HCT116 (cell line): ENCODE data around the gene CLEC20A. TPM values are rescaled to one million over a fixed set of nuclear protein-coding genes. Genes with fewer than 3 reads are reported as not detected.

ENCODE experiments used
- ATAC-seq: fragments of 200-7000 bp; cut with Tn5 transposase; 2 replicates; pipeline ENCODE4 v1.9.1; 2020; ENCODE audit warnings: mild to moderate bottlenecking, moderate library complexity
- BruUV-seq: library from RNA; stranded (reverse); fragments of 400-500 nt; replicated peaks from 2 replicates; lab custom pipeline; 2021; lab: Mats Ljungman, UMichigan
- CTCF ChIA-PET: fragments of 300-600 bp; sonication (Branson Sonifier 250); formaldehyde crosslinking; loops from one replicate; lab custom pipeline; 2021; ENCODE audit warnings: antibody characterized with exemption; lab: Charles Lee
- POLR2A ChIA-PET: fragments of 300-600, 350-600 bp; sonication (Branson Sonifier 250); formaldehyde crosslinking; loops from one replicate; lab custom pipeline; 2021; ENCODE audit warnings: antibody characterized with exemption; lab: Charles Lee
- RAD21 ChIA-PET, 2 experiments: fragments of 300-600 bp; sonication (Branson Sonifier 250); formaldehyde crosslinking; loops; one replicate each; lab custom pipeline; 2023; ENCODE audit warnings: low total read pairs in 2 of 2; ENCODE audit not compliant: uncharacterized antibody in 2 of 2, unreplicated experiment in 2 of 2, low non-redundant PET in 1 of 2; lab: Charles Lee
- DNase-seq: peaks from one replicate; pipeline ENCODE4 v3.0.0-alpha.2; 2010; ENCODE audit warnings: low read depth, low spot score
- H2AFZ ChIP-seq: fragments of 200-600 bp; shearing (Covaris generic), sonication (generic); 2 replicates; pipeline ENCODE4 v1.6.1; 2017; ENCODE audit warnings: low read depth, mixed run types, mixed read lengths, antibody characterized with exemption, low read length; ENCODE audit not compliant: poor library complexity, severe bottlenecking
- H3K27ac ChIP-seq: 2 replicates; pipeline ENCODE4 v1.5.1; 2012; ENCODE audit warnings: low read depth, low read length
- H3K27me3 ChIP-seq: fragments of 200-600 bp; sonication (generic); 2 replicates; pipeline ENCODE4 v1.6.1; 2016; ENCODE audit warnings: mixed run types, low read length, mixed read lengths; ENCODE audit not compliant: insufficient read depth
- H3K36me3 ChIP-seq, 2 experiments: fragments of 200-500 bp in 1 of 2; fragments of 200-600 bp in 1 of 2; sonication (Bioruptor generic) in 1 of 2; sonication (generic) in 1 of 2; 2 replicates each; pipeline versions ENCODE4 v1.5.1 to v1.6.1; 2014 to 2016; ENCODE audit warnings: low read length in 2 of 2, inconsistent platforms in 1 of 2, mixed read lengths in 1 of 2, mixed run types in 1 of 2; ENCODE audit not compliant: insufficient read depth in 2 of 2, control insufficient read depth in 1 of 2
- H3K4me1 ChIP-seq, 2 experiments: fragments of 200-600 bp in 1 of 2; sonication (generic) in 1 of 2; 2 replicates each; pipeline versions ENCODE4 v1.5.1 to v1.6.1; 2012 to 2017; ENCODE audit warnings: low read length in 2 of 2, inconsistent platforms in 1 of 2, mild to moderate bottlenecking in 1 of 2, mixed read lengths in 1 of 2, mixed run types in 1 of 2, moderate library complexity in 1 of 2; ENCODE audit not compliant: insufficient read depth in 2 of 2, control insufficient read depth in 1 of 2
- H3K4me2 ChIP-seq: fragments of 200-600 bp; sonication (generic); 2 replicates; pipeline ENCODE4 v1.6.1; 2017; ENCODE audit warnings: mixed run types, low read length, mixed read lengths
- H3K4me3 ChIP-seq, 2 experiments: fragments of 200-600 bp in 1 of 2; sonication (generic) in 1 of 2; replicated peaks in 1 of 2; 2 replicates each; pipeline ENCODE4 v1.5.1; 2011 to 2016; ENCODE audit warnings: low read length in 2 of 2, control low read depth in 1 of 2, low read depth in 1 of 2, mild to moderate bottlenecking in 1 of 2, mixed read lengths in 1 of 2, mixed run types in 1 of 2
- H3K79me2 ChIP-seq: fragments of 200-600 bp; sonication (generic); 2 replicates; pipeline ENCODE4 v1.6.1; 2017; ENCODE audit warnings: mild to moderate bottlenecking, mixed run types, low read length, moderate library complexity, mixed read lengths; ENCODE audit not compliant: insufficient read depth
- H3K9ac ChIP-seq: fragments of 200-600 bp; sonication (generic); 2 replicates; pipeline ENCODE4 v1.6.1; 2016; ENCODE audit warnings: low read length, mixed read lengths
- H3K9me2 ChIP-seq: fragments of 200-600 bp; sonication (generic), shearing (Covaris generic); 2 replicates; pipeline ENCODE4 v1.6.1; 2017; ENCODE audit warnings: mixed run types, mild to moderate bottlenecking, moderate library complexity; ENCODE audit not compliant: insufficient read depth
- H3K9me3 ChIP-seq, 2 experiments: fragments of 200-500 bp in 1 of 2; fragments of 200-600 bp in 1 of 2; sonication (Bioruptor generic) in 1 of 2; sonication (generic) in 1 of 2; 2 replicates each; pipeline ENCODE4 v1.6.1; 2014 to 2017; ENCODE audit warnings: low read length in 2 of 2, mixed read lengths in 2 of 2, inconsistent platforms in 1 of 2, low read depth in 1 of 2, mild to moderate bottlenecking in 1 of 2, mixed run types in 1 of 2, moderate library complexity in 1 of 2; ENCODE audit not compliant: control insufficient read depth in 1 of 2, insufficient read depth in 1 of 2
- H4K20me1 ChIP-seq: fragments of 200-600 bp; sonication (generic), shearing (Covaris generic); 2 replicates; pipeline ENCODE4 v1.6.1; 2017; ENCODE audit warnings: mixed run types, mild to moderate bottlenecking, moderate library complexity; ENCODE audit not compliant: insufficient read depth
- CEBPB ChIP-seq: IDR thresholded peaks from 2 replicates; pipeline ENCODE4 v1.6.1; 2012; ENCODE audit warnings: low read depth
- EGR1 ChIP-seq: IDR thresholded peaks from 2 replicates; pipeline ENCODE4 v1.6.1; 2012; ENCODE audit warnings: low read depth
- YY1 ChIP-seq: IDR thresholded peaks from 2 replicates; pipeline ENCODE4 v1.6.1; 2011; ENCODE audit warnings: low read length, low read depth, moderate library complexity, mild to moderate bottlenecking; ENCODE audit not compliant: insufficient replicate concordance; ENCODE audit errors: extremely low read depth
- ZFX ChIP-seq: fragments of 450-650 bp; IDR thresholded peaks from 2 replicates; pipeline ENCODE4 v1.6.1; 2017
- intact Hi-C: fragments of 100-400 bp; cut with micrococcal nuclease; formaldehyde crosslinking; loops from 2 replicates; pipeline ENCODE4 v1.10.0; 2022
- total RNA-seq: library from RNA; stranded (reverse); gene quantifications from one replicate; pipeline ENCODE4 v1.2.1, GENCODE V29; 2021; ENCODE audit not compliant: unreplicated experiment
- TF ChIP-seq, protein P1 (sequence below), 3 experiments: fragments of 200-600 bp in 1 of 3; sonication (generic) in 1 of 3; IDR thresholded peaks in 2 of 3; conservative IDR thresholded peaks in 1 of 3; 2 replicates each; pipeline ENCODE4 v1.5.1; 2012 to 2017; ENCODE audit warnings: low read depth in 2 of 3, low read length in 2 of 3, antibody characterized with exemption in 1 of 3, borderline replicate concordance in 1 of 3, control low read depth in 1 of 3, mild to moderate bottlenecking in 1 of 3, mixed read lengths in 1 of 3, mixed run types in 1 of 3, moderate library complexity in 1 of 3; ENCODE audit not compliant: insufficient read depth in 1 of 3

Gene CLEC20A
- total RNA-seq, 1 experiment from 2014 or later, result not detected

GRCh38 chr1:178500091-178500770 lies 3.5 kb upstream of the CLEC20A start:
- no peaks in the 10 kb centered on the region for H3K79me2 ChIP-seq
- CTCF ChIA-PET, result interaction anchor here (0.8 to 3.7 kb wide), 15 partner anchors 8 to 502 kb away, joined by 3 to 38 read pairs (median 5); partner anchors contain the start of gene TEX35
- H3K9me3 ChIP-seq, result no peaks in the 10 kb centered on the region
- H3K36me3 ChIP-seq, result no peaks in the 10 kb centered on the region
- H3K4me3 ChIP-seq, result no peak overlapping the region
- intact Hi-C loops, result loop anchor here (2.0 kb wide), 1 partner anchor 189 kb away; no protein-coding TSS in a partner anchor
- no peak for TF ChIP-seq EGR1
- TF ChIP-seq, protein P1, sequence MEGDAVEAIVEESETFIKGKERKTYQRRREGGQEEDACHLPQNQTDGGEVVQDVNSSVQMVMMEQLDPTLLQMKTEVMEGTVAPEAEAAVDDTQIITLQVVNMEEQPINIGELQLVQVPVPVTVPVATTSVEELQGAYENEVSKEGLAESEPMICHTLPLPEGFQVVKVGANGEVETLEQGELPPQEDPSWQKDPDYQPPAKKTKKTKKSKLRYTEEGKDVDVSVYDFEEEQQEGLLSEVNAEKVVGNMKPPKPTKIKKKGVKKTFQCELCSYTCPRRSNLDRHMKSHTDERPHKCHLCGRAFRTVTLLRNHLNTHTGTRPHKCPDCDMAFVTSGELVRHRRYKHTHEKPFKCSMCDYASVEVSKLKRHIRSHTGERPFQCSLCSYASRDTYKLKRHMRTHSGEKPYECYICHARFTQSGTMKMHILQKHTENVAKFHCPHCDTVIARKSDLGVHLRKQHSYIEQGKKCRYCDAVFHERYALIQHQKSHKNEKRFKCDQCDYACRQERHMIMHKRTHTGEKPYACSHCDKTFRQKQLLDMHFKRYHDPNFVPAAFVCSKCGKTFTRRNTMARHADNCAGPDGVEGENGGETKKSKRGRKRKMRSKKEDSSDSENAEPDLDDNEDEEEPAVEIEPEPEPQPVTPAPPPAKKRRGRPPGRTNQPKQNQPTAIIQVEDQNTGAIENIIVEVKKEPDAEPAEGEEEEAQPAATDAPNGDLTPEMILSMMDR (IDR thresholded peaks at IDR 0.05 in 2 of 3, conservative IDR thresholded peaks at IDR 0.05 in 1 of 3; ENCODE audit: borderline replicate concordance in 1 of 3, insufficient read depth in 1 of 3, low read depth in 2 of 3, low read length in 2 of 3), result peak in 2 of 3 experiments; percentile 54 to 56; a peak in 4 of 6 replicates
- no peak for TF ChIP-seq YY1
- TF ChIP-seq ZFX, result no peak
- no peak for TF ChIP-seq CEBPB
- no TSS peak for BruUV-seq
- H3K4me2 ChIP-seq, result no peak overlapping the region
- H3K27ac ChIP-seq, result no peak overlapping the region
- H3K27me3 ChIP-seq, result no peaks in the 10 kb centered on the region
- POLR2A ChIA-PET, result interaction anchor here (0.9 kb wide), 1 partner anchor 190 kb away, joined by 3 read pairs; no protein-coding TSS in a partner anchor
- DNase-seq, result no peak
- peak; percentile 55 for ATAC-seq
- peak overlapping the region; percentile 16 for H2AFZ ChIP-seq
- H3K9me2 ChIP-seq, result no peaks in the 10 kb centered on the region
- RAD21 ChIA-PET, result interaction anchor here in 1 of 2 experiments (0.5 to 1.3 kb wide), 2 partner anchors 189 to 517 kb away, joined by 3 to 4 read pairs; no protein-coding TSS in a partner anchor
- no peak overlapping the region for H3K9ac ChIP-seq
- no peaks in the 10 kb centered on the region for H4K20me1 ChIP-seq
- H3K4me1 ChIP-seq, result peaks cover 0 to 7% of the 10 kb centered on the region in 2 experiments; a peak in 1 of 4 replicates
